T follicular helper cell (primary cell): ENCODE data around the gene ICAM1.
"Not testable (repeated sequence)": the region's sequence is repeated elsewhere in the genome, so short reads cannot be mapped to it uniquely, and the experiment has no call there.

Experiments used
- DNase-seq: peaks from one replicate; pipeline ENCODE4 v3.0.0-alpha.2; 2020; ENCODE audit warnings: low read depth
- total RNA-seq, 2 experiments: gene quantifications; one replicate each; lab custom pipeline; 2026; lab: John Stamatoyannopoulos, UW

The ICAM1 gene, protein sequence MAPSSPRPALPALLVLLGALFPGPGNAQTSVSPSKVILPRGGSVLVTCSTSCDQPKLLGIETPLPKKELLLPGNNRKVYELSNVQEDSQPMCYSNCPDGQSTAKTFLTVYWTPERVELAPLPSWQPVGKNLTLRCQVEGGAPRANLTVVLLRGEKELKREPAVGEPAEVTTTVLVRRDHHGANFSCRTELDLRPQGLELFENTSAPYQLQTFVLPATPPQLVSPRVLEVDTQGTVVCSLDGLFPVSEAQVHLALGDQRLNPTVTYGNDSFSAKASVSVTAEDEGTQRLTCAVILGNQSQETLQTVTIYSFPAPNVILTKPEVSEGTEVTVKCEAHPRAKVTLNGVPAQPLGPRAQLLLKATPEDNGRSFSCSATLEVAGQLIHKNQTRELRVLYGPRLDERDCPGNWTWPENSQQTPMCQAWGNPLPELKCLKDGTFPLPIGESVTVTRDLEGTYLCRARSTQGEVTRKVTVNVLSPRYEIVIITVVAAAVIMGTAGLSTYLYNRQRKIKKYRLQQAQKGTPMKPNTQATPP
- total RNA-seq, result 15.5 to 116 reads per million in 2 experiments

DNA sequence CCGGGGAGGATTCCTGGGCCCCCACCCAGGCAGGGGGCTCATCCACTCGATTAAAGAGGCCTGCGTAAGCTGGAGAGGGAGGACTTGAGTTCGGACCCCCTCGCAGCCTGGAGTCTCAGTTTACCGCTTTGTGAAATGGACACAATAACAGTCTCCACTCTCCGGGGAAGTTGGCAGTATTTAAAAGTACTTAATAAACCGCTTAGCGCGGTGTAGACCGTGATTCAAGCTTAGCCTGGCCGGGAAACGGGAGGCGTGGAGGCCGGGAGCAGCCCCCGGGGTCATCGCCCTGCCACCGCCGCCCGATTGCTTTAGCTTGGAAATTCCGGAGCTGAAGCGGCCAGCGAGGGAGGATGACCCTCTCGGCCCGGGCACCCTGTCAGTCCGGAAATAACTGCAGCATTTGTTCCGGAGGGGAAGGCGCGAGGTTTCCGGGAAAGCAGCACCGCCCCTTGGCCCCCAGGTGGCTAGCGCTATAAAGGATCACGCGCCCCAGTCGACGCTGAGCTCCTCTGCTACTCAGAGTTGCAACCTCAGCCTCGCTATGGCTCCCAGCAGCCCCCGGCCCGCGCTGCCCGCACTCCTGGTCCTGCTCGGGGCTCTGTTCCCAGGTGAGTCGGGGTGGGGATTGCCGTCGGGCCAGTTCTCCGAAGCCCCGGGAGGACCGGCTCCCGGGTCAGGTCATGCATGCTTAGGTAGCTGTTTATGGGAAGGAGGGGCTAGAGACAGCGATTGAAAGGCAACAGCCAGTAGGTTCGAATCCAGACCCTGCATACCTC is at the start of gene ICAM1:
Gene ICAM1 (plus strand): TSS at position 505 of the 779 bp plus-strand sequence. CDS start 40 bp downstream, at position 545.
- peak; percentile 52 for DNase-seq

DNA sequence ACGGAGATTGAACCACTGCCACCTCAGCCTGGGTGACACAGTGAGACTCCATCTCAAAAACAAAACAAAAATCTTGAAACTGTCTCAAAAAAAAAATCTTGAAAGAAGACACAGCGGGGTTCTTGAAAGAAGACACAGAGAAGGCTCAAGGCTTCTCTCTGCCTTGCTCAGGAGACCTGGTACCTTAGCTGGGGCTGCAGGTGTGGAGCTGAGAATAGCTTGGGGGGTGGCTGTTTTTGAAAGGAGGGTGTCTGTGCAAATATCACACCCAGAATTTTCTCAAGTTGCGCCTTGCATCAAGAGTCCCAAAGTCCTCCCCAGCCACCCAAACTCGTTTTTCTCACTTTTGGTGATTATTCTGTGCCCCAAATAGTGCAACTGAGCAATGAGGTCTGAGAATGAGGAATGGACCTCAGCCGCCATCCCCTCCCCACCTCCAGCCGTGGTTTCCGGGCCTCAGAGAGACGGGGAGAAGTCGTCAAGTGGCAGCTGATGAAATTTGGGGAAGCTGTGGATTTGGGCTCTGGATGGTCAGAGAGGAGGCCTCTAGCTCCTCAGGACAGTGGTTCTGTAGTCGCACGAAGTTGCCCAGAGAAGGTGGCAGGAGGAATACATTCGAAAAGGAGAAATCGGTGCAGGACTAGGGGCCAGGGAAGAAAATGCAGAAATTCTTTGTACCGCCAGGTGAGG is 48.6 kb upstream of the ICAM1 start:
- DNase-seq, result no peak

DNA sequence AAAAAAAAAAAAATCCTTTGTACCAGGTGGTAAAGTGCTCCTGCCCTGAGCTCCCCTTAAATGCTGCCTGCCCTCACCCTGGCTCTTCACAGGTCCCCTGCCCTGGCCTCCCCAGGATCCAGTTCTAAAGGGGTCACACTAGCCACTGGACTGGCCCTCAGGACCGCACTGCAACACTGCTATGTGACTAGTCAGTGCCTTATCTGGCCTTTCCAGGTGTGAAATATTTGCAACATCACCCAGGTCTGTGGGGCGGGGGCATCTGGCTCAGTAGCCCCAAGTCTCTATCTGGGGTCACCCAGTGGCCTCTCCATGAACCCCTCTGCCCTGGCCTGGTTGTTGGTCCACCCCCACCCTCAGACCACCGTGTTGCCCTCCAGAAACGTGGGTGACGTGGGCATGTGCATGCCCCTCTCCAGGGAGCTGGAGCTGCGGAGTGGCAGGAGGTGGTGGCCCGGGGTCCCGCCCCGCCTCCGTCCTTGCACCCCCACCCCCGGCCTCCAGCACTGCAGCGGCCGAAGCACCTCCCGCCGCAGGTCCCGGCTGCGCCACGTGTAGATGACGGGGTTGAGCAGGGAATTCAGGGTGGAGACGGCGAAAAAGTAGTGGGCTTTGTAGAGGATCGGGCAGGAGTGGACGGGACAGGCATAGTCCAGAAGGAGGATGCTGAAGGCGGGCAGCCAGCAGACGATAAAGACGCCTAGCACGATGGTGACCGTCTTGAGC is 47.3 kb upstream of the ICAM1 start:
- DNase-seq, result no peak

DNA sequence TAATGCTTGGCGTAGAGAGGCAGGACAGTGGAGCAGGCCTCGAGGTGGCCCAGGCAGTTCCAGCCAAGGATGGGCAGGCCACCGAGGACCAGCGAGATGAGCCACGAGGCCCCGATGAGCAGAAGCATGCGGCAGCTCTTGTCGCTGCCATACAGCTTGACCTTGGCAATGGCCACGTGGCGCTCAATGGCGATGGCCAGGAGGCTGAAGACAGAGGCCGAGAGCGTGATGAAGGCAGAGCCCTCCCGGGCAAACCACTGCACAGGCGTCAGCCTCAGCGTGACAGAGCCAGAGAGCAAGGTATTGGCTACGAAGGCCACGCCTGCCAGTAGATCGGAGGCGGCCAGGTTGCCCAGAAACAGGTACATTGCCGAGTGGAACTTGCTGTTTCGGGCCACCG is 46.6 kb upstream of the ICAM1 start:
- no peak for DNase-seq

- DNase-seq, result no peak
These were observed 44.9 kb upstream of the ICAM1 start for GRCh38 chr19:10226021-10226375.

DNA sequence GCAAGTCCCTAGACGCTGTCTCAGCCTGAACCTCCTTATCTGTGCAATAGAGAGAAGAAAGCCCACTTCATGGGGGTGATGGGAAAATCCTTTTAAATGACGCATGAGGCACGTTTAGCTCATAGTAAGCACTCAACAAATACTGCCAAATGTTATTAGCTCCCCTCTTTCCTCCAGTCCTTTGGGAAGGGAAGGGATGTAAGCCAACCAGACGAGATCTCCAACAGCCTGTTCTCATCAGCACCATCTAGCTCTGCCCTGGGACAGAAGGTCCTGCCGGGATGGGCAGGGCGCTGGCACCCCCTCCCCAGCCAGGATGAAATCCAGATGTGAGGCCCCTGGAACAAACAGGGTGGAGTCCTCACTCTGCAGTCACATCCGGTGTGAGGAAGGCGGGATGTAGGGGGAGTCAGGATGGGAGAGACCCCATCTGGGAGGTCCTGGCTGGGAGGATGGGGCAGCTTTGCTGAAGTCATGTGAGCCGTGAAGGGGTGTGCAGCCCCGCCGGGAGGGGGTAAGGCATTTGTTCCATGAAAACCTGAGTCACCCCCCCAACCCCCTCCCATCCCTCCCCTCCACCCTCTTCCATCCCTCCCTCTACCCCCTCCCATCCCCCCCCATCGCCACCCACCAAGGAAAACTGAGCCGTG is 44.4 kb upstream of the ICAM1 start:
- DNase-seq, result no peak

DNA sequence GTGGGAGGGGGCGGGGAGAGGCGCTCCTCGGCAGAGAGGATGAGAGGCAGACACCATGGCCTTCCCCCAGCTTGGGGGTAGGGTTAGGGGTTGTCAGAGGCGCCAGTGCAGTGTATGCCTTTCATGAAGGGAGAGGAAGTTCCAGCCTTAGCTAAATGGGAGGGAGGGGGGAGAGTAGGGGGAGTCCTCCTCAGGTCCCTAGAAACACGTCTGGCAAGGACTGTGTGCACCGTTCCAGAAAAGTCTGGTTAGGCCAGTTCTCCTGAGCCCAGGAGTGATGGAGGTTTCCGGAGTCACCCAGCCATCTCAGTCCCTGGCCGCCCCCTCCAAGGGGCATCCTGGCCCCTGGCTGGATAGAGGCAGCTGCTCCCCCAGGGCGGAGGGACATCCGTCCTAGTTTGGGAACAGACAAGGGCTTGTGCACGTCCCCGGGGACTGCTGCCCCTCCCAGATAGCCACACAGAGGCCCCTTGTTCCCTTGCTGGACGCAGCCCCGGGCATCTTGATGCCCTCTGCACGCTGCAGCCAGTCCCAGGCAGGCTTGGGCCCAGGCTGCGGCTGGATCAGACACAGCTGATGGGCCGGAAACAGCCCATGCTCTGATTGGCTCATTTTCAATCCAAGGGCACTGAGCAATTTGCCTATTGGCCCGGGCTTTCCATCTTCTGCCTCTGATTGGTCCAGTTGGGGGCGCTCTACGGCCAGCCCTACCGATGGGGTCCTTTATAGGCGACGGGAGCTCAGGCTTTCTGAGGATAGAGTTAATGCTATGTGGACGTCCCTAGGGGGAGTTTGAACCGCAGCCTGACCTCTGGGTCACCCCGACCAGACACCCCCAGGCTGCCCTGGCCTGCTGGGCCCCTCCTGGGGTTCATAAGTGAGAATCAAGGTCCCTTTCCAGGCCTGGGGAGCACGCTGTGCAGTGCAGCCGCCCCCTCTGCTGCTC is 43.6 kb upstream of the ICAM1 start:
- DNase-seq, result no peak

DNA sequence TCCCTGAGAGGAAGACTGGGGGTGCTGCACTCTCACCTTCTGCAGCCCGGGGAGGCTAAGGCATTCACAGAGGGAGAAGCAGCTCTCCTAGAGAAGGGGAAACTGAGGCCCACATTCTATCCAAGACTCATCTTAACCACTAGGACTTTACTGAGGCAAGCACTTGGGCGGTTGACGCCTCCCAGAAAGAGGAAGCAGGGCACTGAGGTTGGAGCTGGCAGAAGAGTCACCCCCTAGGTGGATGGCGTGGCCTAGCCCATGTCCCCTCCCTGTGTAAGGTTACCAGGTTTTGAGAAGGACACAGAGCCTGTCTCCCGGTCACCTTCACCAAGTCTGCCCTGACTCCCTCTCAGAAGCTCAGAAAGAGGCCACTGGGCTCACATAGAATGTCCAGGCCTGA is 42.5 kb upstream of the ICAM1 start:
- no peak for DNase-seq

DNA sequence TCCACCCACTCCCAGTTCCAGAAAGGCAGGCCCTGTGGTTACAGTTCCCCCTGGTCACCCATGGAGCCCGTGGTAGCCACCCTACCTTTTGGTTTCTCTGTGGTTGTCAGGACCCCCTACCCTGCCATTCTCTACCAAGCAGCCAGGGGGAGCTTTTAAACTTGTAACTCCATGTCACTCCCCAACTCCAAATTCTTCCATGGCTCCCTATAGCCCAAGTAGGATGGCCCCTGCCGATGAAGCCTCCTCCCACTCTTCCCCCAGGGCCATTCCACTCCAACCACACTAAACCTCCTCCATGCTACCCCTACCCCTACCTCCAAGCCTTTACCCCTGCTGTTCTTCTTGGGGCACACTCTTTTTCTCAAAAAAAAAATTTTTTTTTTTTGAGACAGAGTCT is 42.0 kb upstream of the ICAM1 start:
- peak; percentile 23 for DNase-seq

GRCh38 chr19:10230173-10230860 is 40.6 kb upstream of the ICAM1 start:
- peak; percentile 57 for DNase-seq

- DNase-seq, result peak; percentile 76
These were observed 39.9 kb upstream of the ICAM1 start, which contains the start of gene S1PR2 for GRCh38 chr19:10230861-10231611. Gene S1PR2, minus strand, starts transcription at chr19:10231331. Its CDS starts 6,426 bp downstream, at chr19:10224905.

DNA sequence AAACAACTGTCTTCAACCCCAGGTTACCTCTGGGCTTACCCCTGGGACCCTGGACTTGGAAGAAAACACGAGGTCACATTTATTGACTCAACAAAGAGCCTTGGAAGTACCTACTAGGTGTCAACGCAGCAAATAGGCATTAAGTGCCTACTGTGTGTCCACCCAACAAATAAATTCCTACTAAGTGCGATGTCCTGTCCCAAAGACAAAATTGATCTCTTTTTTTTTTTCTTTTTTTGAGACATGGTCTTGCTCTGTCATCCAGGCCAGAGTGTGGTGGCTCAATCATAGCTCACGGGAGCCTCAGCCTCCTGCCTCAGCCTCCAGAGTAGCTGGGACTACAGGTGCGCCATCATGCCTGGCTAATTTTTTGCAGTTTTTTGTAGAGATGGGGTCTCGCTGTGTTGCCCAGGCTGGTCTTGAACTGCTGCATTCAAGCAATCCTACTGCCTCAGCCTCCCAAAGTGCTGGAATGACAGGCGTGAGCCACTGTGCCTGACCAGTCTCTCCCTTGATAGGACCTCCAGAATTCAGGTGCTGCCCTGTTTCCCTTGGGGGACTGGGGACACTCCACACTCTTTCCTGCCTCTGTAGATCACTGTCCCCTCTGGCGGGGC is 39.2 kb upstream of the ICAM1 start:
- no peak for DNase-seq

DNA sequence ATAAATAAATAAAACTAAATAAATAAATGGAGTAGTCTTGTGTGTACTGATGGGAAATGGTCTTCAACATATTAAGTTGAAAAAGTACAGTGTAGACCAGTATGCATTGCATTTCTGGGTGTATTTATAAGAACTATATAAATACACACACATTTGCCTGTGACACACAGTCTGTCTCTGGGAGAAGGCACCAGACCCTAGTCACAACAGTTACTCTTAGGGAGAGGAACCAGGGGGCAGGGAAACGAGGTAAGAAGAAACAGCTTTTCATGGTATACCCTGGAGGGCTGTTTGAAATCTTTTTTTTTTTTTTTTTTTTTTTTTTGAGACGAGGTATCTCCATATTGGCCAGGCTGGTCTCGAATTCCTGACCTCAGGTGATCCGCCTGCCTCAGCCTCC is 37.0 kb upstream of the ICAM1 start:
- no peak for DNase-seq

GRCh38 chr19:10235003-10235402 is 35.9 kb upstream of the ICAM1 start:
- DNase-seq, result no peak

DNA sequence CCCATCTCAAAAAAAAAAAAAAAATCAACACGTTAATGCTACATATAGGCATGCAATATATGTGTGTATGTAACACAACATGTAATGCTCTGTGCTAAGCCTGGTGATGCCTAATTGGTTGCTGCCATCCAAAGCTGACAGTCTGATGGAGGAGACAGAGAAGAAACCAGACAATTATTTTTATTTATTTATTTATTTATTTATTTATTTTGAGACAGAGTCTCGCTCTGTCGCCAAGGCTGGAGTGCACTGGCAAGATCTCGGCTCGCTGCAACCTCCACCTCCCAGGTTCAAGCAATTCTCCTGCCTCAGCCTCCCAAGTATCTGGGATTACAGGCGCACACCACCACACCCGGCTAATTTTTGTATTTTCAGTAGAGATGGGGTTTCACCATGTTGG is 35.5 kb upstream of the ICAM1 start:
- DNase-seq, result not testable (repeated sequence)

GRCh38 chr19:10237702-10238101 is 33.2 kb upstream of the ICAM1 start:
- no peak for DNase-seq

DNA sequence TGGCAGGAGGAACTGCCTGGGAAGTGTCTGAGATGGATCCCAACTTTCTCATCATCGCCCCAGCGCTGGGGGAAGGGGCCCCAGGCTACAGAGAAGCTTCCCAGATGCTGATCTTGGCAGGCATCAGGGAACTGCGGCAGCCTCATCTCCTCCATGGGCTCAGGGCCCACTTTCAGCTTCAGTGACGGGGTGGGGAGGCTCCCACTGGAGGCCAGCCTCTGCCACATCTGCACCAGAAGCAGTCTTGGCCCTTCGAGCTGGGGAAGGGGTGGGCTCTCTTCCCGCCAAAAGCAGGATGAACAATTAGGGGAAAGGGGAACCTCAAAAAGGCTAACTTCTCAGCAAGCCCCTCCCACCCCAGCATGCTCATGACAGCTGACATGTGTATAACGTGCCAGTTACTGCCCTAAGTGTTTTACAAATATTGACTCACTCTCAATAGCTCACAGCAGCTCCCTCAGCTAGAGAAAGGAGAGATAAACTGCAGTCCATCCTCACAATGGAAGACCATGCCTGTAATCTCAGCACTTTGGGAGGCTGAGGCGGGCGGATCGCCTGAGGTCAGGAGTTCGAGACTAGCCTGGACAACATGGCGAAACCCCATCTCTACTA is 32.6 kb upstream of the ICAM1 start:
- no peak for DNase-seq
